ENCODE measurements around the gene TENT4B. TPM values are rescaled to one million over a fixed set of nuclear protein-coding genes. Genes with fewer than 3 reads are reported as not detected.

The TENT4B gene
- total and polyA plus RNA-seq, 4 donors: 4.3 to 16.3 (median 8.4) TPM

DNA sequence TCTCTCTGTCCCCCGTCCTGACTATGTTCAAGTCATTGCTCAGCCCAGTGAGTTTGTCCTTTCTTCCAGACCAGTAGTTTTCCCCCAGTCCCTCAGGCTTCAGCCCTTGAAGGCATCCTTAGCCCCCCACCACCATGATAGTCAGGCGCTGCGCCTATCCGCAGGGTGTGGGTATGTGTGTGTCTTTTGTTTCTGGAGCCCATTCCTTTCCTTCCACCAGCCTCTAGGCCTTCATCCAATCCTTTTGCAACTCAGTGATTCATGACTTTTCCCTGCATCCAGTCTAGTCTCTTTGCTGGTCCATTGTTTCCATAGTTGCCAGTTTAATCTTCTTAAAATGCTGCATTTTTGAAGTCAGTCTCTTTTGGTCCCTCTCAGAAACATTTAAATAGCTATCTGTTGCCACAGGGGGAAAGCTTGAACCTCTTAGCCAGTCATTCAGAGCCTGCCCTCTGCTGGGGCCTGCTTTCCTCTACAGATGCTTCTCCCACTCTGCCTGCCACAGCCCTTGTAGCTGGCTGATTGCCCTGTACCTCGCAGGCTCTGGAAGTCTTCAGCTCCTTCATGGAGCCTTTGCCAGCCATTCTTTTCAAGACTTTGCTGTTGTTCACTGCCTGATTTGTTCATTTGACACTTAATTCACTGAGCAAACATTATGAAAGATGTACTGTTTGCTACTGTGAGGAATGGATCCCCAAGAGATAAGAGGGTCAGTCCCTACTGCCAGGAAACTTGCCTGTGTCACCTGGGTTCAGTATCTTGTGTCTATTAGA, 57.3 kb downstream of the TENT4B start:
- DNase-seq (peak; percentile 89 to 94 (median 92)), ATAC-seq (ENCODE audit: insufficient read depth, low FRiP score) (peak; percentile 80)
- peaks cover 6 to 15% (median 9%) of the 10 kb centered on the region in 4 donors for H3K36me3 ChIP-seq (ENCODE audit: control insufficient read depth in 4 of 4, insufficient read depth in 4 of 4, low read length in 4 of 4)
- no peaks in the 10 kb centered on the region for H3K27me3 ChIP-seq (ENCODE audit: control insufficient read depth in 3 of 3, insufficient read depth in 3 of 3, low read length in 2 of 3)
- TF ChIP-seq, protein P1, sequence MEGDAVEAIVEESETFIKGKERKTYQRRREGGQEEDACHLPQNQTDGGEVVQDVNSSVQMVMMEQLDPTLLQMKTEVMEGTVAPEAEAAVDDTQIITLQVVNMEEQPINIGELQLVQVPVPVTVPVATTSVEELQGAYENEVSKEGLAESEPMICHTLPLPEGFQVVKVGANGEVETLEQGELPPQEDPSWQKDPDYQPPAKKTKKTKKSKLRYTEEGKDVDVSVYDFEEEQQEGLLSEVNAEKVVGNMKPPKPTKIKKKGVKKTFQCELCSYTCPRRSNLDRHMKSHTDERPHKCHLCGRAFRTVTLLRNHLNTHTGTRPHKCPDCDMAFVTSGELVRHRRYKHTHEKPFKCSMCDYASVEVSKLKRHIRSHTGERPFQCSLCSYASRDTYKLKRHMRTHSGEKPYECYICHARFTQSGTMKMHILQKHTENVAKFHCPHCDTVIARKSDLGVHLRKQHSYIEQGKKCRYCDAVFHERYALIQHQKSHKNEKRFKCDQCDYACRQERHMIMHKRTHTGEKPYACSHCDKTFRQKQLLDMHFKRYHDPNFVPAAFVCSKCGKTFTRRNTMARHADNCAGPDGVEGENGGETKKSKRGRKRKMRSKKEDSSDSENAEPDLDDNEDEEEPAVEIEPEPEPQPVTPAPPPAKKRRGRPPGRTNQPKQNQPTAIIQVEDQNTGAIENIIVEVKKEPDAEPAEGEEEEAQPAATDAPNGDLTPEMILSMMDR (IDR thresholded peaks at IDR 0.05; ENCODE audit: control extremely low read depth, extremely low read depth): peak; percentile 42
- WGBS, 2 donors: 70 to 75% methylated on average over 5 of the region's 5 CpGs
- no peaks in the 10 kb centered on the region for H3K9me3 ChIP-seq (ENCODE audit: control insufficient read depth in 4 of 4, insufficient read depth in 3 of 4, low read length in 3 of 4)
- no peak overlapping the region for H3K4me3 ChIP-seq
- peak overlapping the region in 1 of 2 donors; percentile 64 for H3K27ac ChIP-seq (ENCODE audit: low read depth in 1 of 2, low read length in 1 of 2)
- H3K4me1 ChIP-seq (ENCODE audit: control insufficient read depth in 5 of 5, insufficient read depth in 5 of 5, low read length in 5 of 5): peaks cover 6 to 15% (median 8%) of the 10 kb centered on the region in 5 donors
- H3K9ac ChIP-seq (ENCODE audit: insufficient read depth in 1 of 2, low read length in 2 of 2): no peak overlapping the region

DNA sequence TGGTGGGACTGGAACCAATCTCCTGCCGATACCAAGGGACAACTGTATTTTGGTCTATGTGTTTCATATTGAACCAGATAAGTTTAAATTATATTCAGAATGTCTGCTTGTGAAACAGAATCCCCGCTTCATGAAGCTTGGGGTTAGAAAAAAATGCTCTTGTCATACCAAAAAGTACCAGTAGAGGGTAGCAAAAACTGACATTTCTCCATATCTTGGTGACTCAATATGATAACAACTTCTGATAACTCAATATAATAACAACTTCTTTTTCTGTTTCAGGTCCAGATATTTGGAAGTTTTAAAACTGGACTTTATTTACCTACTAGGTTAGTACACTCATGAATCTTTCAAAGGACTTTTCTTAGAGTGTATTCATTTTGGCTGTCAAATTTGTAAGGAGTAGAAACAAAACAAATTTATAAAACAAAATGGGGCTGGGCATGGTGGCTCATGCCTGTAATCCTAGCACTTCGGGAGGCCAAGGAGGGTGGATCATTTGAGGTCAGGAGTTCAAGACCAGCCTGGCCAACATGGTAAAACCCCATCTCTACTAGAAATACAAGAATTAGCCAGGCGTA, 60.9 kb downstream of the TENT4B start:
- Histone ChIP-seq H3K9me3 (ENCODE audit: control insufficient read depth in 4 of 4, insufficient read depth in 3 of 4, low read length in 3 of 4) (no peaks in the 10 kb centered on the region), H3K9ac (ENCODE audit: insufficient read depth in 1 of 2, low read length in 2 of 2) (no peak overlapping the region), H3K4me1 (ENCODE audit: control insufficient read depth in 5 of 5, insufficient read depth in 5 of 5, low read length in 5 of 5) (peaks cover 0 to 12% (median 6%) of the 10 kb centered on the region in 5 donors), H3K27ac (ENCODE audit: low read depth in 1 of 2, low read length in 1 of 2) (no peak overlapping the region), H3K4me3 (no peak overlapping the region), H3K36me3 (ENCODE audit: control insufficient read depth in 4 of 4, insufficient read depth in 4 of 4, low read length in 4 of 4) (peaks cover 12 to 29% (median 19%) of the 10 kb centered on the region in 4 donors), H3K27me3 (ENCODE audit: control insufficient read depth in 3 of 3, insufficient read depth in 3 of 3, low read length in 2 of 3) (no peaks in the 10 kb centered on the region)
- TF ChIP-seq, protein P1 (IDR thresholded peaks at IDR 0.05; ENCODE audit: control extremely low read depth, extremely low read depth): peak; percentile 74
- WGBS, 2 donors: 58 to 62% methylated on average over 4 of the region's 4 CpGs
- DNase-seq: peak in 2 of 3 donors; percentile 78
- ATAC-seq (ENCODE audit: insufficient read depth, low FRiP score): peak; percentile 52

DNA sequence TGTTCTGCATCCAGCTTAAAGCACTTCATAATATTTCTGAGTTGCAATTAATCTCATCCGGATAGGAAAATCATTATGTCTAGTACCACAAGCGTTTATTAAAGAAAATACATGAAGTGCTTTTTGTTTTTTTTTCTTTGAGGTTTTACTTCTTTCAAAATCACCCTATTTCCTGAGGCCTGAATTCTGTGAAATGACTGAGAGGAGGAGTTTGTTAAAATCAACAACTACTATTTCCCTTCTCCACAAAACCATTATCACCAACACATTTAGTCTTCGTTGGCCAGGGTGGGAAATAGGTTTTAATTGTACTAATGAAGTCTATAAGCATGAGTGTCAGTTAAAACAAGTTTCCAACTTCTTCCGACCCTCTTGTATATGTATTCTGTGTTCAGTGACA, 62.6 kb downstream of the TENT4B start:
- Histone ChIP-seq H3K4me1 (ENCODE audit: control insufficient read depth in 5 of 5, insufficient read depth in 5 of 5, low read length in 5 of 5) (peaks cover 0 to 3% (median 0%) of the 10 kb centered on the region in 5 donors), H3K36me3 (ENCODE audit: control insufficient read depth in 4 of 4, insufficient read depth in 4 of 4, low read length in 4 of 4) (peaks cover 12 to 33% (median 21%) of the 10 kb centered on the region in 4 donors), H3K27me3 (ENCODE audit: control insufficient read depth in 3 of 3, insufficient read depth in 3 of 3, low read length in 2 of 3) (no peaks in the 10 kb centered on the region), H3K9me3 (ENCODE audit: control insufficient read depth in 4 of 4, insufficient read depth in 3 of 4, low read length in 3 of 4) (no peaks in the 10 kb centered on the region), H3K9ac (ENCODE audit: insufficient read depth in 1 of 2, low read length in 2 of 2) (no peak overlapping the region), H3K27ac (ENCODE audit: low read depth in 1 of 2, low read length in 1 of 2) (no peak overlapping the region), H3K4me3 (no peak overlapping the region)
- TF ChIP-seq, protein P1 (IDR thresholded peaks at IDR 0.05; ENCODE audit: control extremely low read depth, extremely low read depth): no peak
- no peak for ATAC-seq (ENCODE audit: insufficient read depth, low FRiP score)
- no peak for DNase-seq
- WGBS, 2 donors: 64 to 77% methylated on average over 4 of the region's 4 CpGs

Measured in lung (tissue), 12 donors.